HCT116 (cell line): ENCODE results near the gene ST3GAL3.

Source experiments
- CTCF ChIP-seq, 3 experiments: fragments of 200-600 bp in 1 of 3; sonication (generic) in 1 of 3; IDR thresholded peaks in 2 of 3; conservative IDR thresholded peaks in 1 of 3; 2 replicates each; pipeline ENCODE4 v1.5.1; 2012 to 2017; ENCODE audit warnings: low read depth in 2 of 3, low read length in 2 of 3, antibody characterized with exemption in 1 of 3, borderline replicate concordance in 1 of 3, control low read depth in 1 of 3, mild to moderate bottlenecking in 1 of 3, mixed read lengths in 1 of 3, mixed run types in 1 of 3, moderate library complexity in 1 of 3; ENCODE audit not compliant: insufficient read depth in 1 of 3
- EZH2 ChIP-seq: fragments of 200-600 bp; sonication (generic); IDR thresholded peaks from 2 replicates; pipeline ENCODE4 v1.6.1; 2017; ENCODE audit warnings: antibody characterized with exemption, mixed run types
- POLR2AphosphoS5 ChIP-seq: IDR thresholded peaks from 2 replicates; pipeline ENCODE4 v1.6.1; 2011; ENCODE audit warnings: mild to moderate bottlenecking, low read depth, low read length, moderate library complexity
- REST ChIP-seq: IDR thresholded peaks from 2 replicates; pipeline ENCODE4 v1.6.1; 2012; ENCODE audit warnings: low read depth
- SRF ChIP-seq: IDR thresholded peaks from 2 replicates; pipeline ENCODE4 v1.6.1; 2012; ENCODE audit warnings: low read depth
- TCF7L2 ChIP-seq: IDR thresholded peaks from 2 replicates; pipeline ENCODE4 v1.7.0; 2011; ENCODE audit warnings: borderline replicate concordance, inconsistent platforms; ENCODE audit not compliant: insufficient read depth, insufficient read length; ENCODE audit errors: extremely low read depth

- TF ChIP-seq SRF (no peak), CTCF (IDR thresholded peaks at IDR 0.05 in 2 of 3, conservative IDR thresholded peaks at IDR 0.05 in 1 of 3; ENCODE audit: borderline replicate concordance in 1 of 3, insufficient read depth in 1 of 3, low read depth in 2 of 3, low read length in 2 of 3) (no peak), POLR2AphosphoS5 (no peak), EZH2 (no peak), TCF7L2 (no peak), REST (no peak)
Observed at GRCh38 chr1:43669878-43670277, 37.5 kb upstream of the ST3GAL3 start.
